Measurements from ENCODE around the gene PKN2.

DNA sequence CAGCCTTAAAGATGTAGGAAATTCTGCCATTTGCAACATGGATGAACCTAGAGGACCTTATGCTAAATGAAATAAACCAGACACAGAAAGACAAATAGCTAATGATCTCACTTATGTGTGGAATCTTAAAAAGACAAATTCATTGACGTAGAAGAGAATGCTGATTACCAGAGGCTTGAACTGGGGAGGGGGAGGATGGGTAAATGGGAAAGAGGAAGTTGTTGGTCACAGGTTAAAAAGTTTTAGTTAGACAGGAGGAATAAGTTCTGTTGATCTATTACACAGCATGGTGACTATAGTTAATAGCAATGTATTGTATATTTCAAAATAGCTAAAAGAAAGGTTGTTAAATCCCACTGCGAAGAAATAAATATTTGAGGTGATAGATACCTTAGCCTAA lies 62.8 kb downstream of the PKN2 start:
- TF ChIP-seq POLR2A (IDR thresholded peaks at IDR 0.05) (no peak), EP300 (IDR thresholded peaks at IDR 0.05) (no peak)
- TF ChIP-seq, protein P1, sequence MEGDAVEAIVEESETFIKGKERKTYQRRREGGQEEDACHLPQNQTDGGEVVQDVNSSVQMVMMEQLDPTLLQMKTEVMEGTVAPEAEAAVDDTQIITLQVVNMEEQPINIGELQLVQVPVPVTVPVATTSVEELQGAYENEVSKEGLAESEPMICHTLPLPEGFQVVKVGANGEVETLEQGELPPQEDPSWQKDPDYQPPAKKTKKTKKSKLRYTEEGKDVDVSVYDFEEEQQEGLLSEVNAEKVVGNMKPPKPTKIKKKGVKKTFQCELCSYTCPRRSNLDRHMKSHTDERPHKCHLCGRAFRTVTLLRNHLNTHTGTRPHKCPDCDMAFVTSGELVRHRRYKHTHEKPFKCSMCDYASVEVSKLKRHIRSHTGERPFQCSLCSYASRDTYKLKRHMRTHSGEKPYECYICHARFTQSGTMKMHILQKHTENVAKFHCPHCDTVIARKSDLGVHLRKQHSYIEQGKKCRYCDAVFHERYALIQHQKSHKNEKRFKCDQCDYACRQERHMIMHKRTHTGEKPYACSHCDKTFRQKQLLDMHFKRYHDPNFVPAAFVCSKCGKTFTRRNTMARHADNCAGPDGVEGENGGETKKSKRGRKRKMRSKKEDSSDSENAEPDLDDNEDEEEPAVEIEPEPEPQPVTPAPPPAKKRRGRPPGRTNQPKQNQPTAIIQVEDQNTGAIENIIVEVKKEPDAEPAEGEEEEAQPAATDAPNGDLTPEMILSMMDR (IDR thresholded peaks at IDR 0.05): no peak
